Uterus (tissue), 4 donors: ENCODE measurements around the gene CXCR4. TPM values are rescaled to one million over a fixed set of nuclear protein-coding genes. Genes with fewer than 3 reads are reported as not detected.

Experiments used
- DNase-seq, 2 donors: peaks; one replicate each; pipeline ENCODE4 v3.0.0-alpha.2; 2019 to 2020
- H3K27ac ChIP-seq, 2 donors: fragments of 200-600 bp; sonication (generic); 1 replicate in 1 of 2; 2 replicates in 1 of 2; pipeline ENCODE4 v1.5.1; 2016 to 2018
- H3K27me3 ChIP-seq, 2 donors: fragments of 200-600 bp; sonication (generic); one replicate each; pipeline ENCODE4 v1.5.1; 2018 to 2019; ENCODE audit warnings: control low read depth in 1 of 2
- H3K36me3 ChIP-seq, 2 donors: fragments of 200-600 bp; sonication (generic); one replicate each; pipeline ENCODE4 v1.5.1; 2019; ENCODE audit warnings: control low read depth in 1 of 2
- H3K4me1 ChIP-seq, 2 donors: fragments of 200-600 bp; sonication (generic); one replicate each; pipeline ENCODE4 v1.5.1; 2018 to 2019; ENCODE audit warnings: control low read depth in 1 of 2
- H3K4me3 ChIP-seq, 2 donors: fragments of 200-600 bp; sonication (generic); 1 replicate in 1 of 2; 2 replicates in 1 of 2; pipeline ENCODE4 v1.5.1; 2018 to 2019; ENCODE audit warnings: mild to moderate bottlenecking in 1 of 2
- H3K9me3 ChIP-seq, 2 donors: fragments of 200-600 bp; sonication (generic); one replicate each; pipeline ENCODE4 v1.5.1; 2019; ENCODE audit warnings: control low read depth in 1 of 2
- POLR2A ChIP-seq, 2 donors: fragments of 450-650 bp; IDR thresholded peaks; one replicate each; pipeline ENCODE4 v1.6.1; 2016; ENCODE audit warnings: antibody characterized with exemption in 2 of 2, mild to moderate bottlenecking in 1 of 2, moderate library complexity in 1 of 2
- intact Hi-C: fragments of 100-400 bp; cut with DNase I; formaldehyde crosslinking; loops from one replicate; pipeline ENCODE4 v1.15.1; 2023; ENCODE audit warnings: low total_unique reads
- total RNA-seq, 4 donors: library from RNA; depleted of rRNA in 3 of 4; stranded (reverse); fragments of >200 nt in 3 of 4; gene quantifications; one replicate each; pipeline versions ENCODE4 v1.1.0 to v1.2.4, GENCODE V29; 2014 to 2023
- TF ChIP-seq, protein P1 (sequence below), 4 experiments: fragments of 200-600 bp in 2 of 4; fragments of 450-650 bp in 2 of 4; sonication (generic) in 2 of 4; IDR thresholded peaks; one replicate each; pipeline ENCODE4 v1.5.1; 2016 to 2019; ENCODE audit warnings: antibody characterized with exemption in 4 of 4, mild to moderate bottlenecking in 2 of 4, moderate library complexity in 1 of 4
- donor health status: DM: yes; HTN: yes; CAD: no.

CXCR4 gene
- total RNA-seq, 4 donors from 2014 or later: 2.6 to 39.5 (median 19.7) TPM

DNA sequence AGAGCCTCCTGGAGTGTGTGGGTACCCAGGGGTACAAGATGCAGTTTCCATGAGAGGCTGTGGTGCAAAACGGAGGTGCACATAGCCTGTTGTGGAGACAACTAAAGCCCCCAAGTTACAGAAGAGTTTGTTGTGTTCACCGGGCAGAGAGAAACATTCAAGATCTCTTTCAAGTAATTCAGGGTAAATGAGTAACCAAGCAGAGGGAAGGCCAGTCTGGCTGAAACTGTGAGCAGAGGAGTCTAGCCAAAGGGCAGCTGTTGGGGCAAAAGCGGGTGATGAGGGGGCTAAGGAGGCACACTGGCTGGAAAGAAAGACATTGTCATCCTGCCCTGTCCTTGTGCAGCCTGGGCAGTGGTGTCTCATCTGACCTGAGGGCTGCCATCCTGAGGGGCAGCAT, 52.0 kb downstream of the CXCR4 start:
- Histone ChIP-seq H3K9me3 (no peaks in the 10 kb centered on the region), H3K36me3 (no peaks in the 10 kb centered on the region), H3K4me1 (no peaks in the 10 kb centered on the region), H3K27me3 (no peaks in the 10 kb centered on the region), H3K4me3 (no peak overlapping the region), H3K27ac (no peak overlapping the region)
- no peak for DNase-seq
- TF ChIP-seq, protein P1, sequence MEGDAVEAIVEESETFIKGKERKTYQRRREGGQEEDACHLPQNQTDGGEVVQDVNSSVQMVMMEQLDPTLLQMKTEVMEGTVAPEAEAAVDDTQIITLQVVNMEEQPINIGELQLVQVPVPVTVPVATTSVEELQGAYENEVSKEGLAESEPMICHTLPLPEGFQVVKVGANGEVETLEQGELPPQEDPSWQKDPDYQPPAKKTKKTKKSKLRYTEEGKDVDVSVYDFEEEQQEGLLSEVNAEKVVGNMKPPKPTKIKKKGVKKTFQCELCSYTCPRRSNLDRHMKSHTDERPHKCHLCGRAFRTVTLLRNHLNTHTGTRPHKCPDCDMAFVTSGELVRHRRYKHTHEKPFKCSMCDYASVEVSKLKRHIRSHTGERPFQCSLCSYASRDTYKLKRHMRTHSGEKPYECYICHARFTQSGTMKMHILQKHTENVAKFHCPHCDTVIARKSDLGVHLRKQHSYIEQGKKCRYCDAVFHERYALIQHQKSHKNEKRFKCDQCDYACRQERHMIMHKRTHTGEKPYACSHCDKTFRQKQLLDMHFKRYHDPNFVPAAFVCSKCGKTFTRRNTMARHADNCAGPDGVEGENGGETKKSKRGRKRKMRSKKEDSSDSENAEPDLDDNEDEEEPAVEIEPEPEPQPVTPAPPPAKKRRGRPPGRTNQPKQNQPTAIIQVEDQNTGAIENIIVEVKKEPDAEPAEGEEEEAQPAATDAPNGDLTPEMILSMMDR (IDR thresholded peaks at IDR 0.05): no peak
- no peak for TF ChIP-seq POLR2A (IDR thresholded peaks at IDR 0.05)
- intact Hi-C loops: no loop called here

DNA sequence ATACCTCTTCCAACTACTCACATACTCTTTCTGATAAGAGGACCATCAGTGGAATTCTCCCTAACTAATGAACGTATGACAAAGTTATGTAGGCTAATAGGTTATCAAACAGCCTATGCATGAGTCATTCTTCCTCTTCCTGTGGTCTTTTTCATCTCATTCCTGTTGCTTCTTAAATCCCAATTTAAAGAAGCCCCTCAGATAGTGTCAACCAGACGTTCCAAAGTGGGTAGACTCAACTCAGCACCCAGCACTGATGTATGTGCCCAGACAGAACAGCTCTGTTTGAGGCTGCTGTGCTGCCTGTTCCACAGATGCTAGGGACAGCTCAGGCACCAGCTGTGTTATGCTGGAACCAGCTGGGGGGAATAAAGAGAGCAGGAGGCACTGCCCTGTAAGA, 52.6 kb downstream of the CXCR4 start:
- intact Hi-C loops: no loop called here
- TF ChIP-seq, protein P1 (IDR thresholded peaks at IDR 0.05): no peak
- TF ChIP-seq POLR2A (IDR thresholded peaks at IDR 0.05): no peak
- H3K27me3 ChIP-seq: no peaks in the 10 kb centered on the region
- H3K9me3 ChIP-seq: no peaks in the 10 kb centered on the region
- H3K4me3 ChIP-seq: no peak overlapping the region
- DNase-seq: no peak
- no peaks in the 10 kb centered on the region for H3K4me1 ChIP-seq
- H3K27ac ChIP-seq: no peak overlapping the region
- H3K36me3 ChIP-seq: no peaks in the 10 kb centered on the region

Other genes starting within 250 kb of the CXCR4 start
- 10 to 100 TPM in 2 of 4 donors, 1 to 10 TPM in 2; 2.3 to 37.4 (median 9.6) TPM for gene MCM6, start 241.7 kb downstream of the CXCR4 start, total RNA-seq
- 100 to 1,000 TPM in 1 of 4 donors, 10 to 100 TPM in 3; 27.1 to 127 (median 62.1) TPM for gene DARS1, start 132.5 kb downstream of the CXCR4 start, total RNA-seq